ENCODE results near the gene IPCEF1.

Gene IPCEF1

GRCh38 chr6:154373971-154374370 lies 17.4 kb upstream of the IPCEF1 start:
- H3K4me3 ChIP-seq (ENCODE audit: low read depth, low read length) = no peak overlapping the region

- H3K4me3 ChIP-seq (ENCODE audit: low read depth, low read length) = no peak overlapping the region
Observed at GRCh38 chr6:154371281-154371680, 14.7 kb upstream of the IPCEF1 start.

GRCh38 chr6:154370545-154370944 lies 13.9 kb upstream of the IPCEF1 start:
- H3K4me3 ChIP-seq (ENCODE audit: low read depth, low read length) = no peak overlapping the region

- no peak overlapping the region for H3K4me3 ChIP-seq (ENCODE audit: low read depth, low read length)
Observed at GRCh38 chr6:154367839-154368695, 11.5 kb upstream of the IPCEF1 start.

GRCh38 chr6:154367336-154367735 lies 10.7 kb upstream of the IPCEF1 start:
- no peak overlapping the region for H3K4me3 ChIP-seq (ENCODE audit: low read depth, low read length)

GRCh38 chr6:154363821-154364220 lies 7.2 kb upstream of the IPCEF1 start:
- H3K4me3 ChIP-seq (ENCODE audit: low read depth, low read length) = no peak overlapping the region

GRCh38 chr6:154361476-154361875 lies 4.9 kb upstream of the IPCEF1 start:
- H3K4me3 ChIP-seq (ENCODE audit: low read depth, low read length) = no peak overlapping the region

- H3K4me3 ChIP-seq (ENCODE audit: low read depth, low read length) = no peak overlapping the region
Observed at GRCh38 chr6:154360476-154360875, 3.9 kb upstream of the IPCEF1 start.

- H3K4me3 ChIP-seq (ENCODE audit: low read depth, low read length) = no peak overlapping the region
Observed at GRCh38 chr6:154359679-154360078, 3.1 kb upstream of the IPCEF1 start.

- no peak overlapping the region for H3K4me3 ChIP-seq (ENCODE audit: low read depth, low read length)
Observed at GRCh38 chr6:154359161-154359574, 2.6 kb upstream of the IPCEF1 start.

GRCh38 chr6:154358019-154358545 lies 1.5 kb upstream of the IPCEF1 start:
- no peak overlapping the region for H3K4me3 ChIP-seq (ENCODE audit: low read depth, low read length)

GRCh38 chr6:154356113-154356512 lies 490 bp downstream of the IPCEF1 start:
- H3K4me3 ChIP-seq (ENCODE audit: low read depth, low read length) = no peak overlapping the region

- H3K4me3 ChIP-seq (ENCODE audit: low read depth, low read length) = no peak overlapping the region
Observed at GRCh38 chr6:154354265-154354777, 2.3 kb downstream of the IPCEF1 start.

- H3K4me3 ChIP-seq (ENCODE audit: low read depth, low read length) = no peak overlapping the region
Observed at GRCh38 chr6:154353626-154354025, 3.0 kb downstream of the IPCEF1 start.

- no peak overlapping the region for H3K4me3 ChIP-seq (ENCODE audit: low read depth, low read length)
Observed at GRCh38 chr6:154352898-154353585, 3.6 kb downstream of the IPCEF1 start.

- no peak overlapping the region for H3K4me3 ChIP-seq (ENCODE audit: low read depth, low read length)
Observed at GRCh38 chr6:154350293-154350692, 6.3 kb downstream of the IPCEF1 start.

GRCh38 chr6:154347981-154348380 lies 8.6 kb downstream of the IPCEF1 start:
- H3K4me3 ChIP-seq (ENCODE audit: low read depth, low read length) = no peak overlapping the region

- no peak overlapping the region for H3K4me3 ChIP-seq (ENCODE audit: low read depth, low read length)
Observed at GRCh38 chr6:154345811-154346210, 10.8 kb downstream of the IPCEF1 start.

GRCh38 chr6:154343473-154344308 lies 12.9 kb downstream of the IPCEF1 start:
- no peak overlapping the region for H3K4me3 ChIP-seq (ENCODE audit: low read depth, low read length)

GRCh38 chr6:154341871-154342270 lies 14.7 kb downstream of the IPCEF1 start:
- H3K4me3 ChIP-seq (ENCODE audit: low read depth, low read length) = no peak overlapping the region

GRCh38 chr6:154341336-154341735 lies 15.3 kb downstream of the IPCEF1 start:
- H3K4me3 ChIP-seq (ENCODE audit: low read depth, low read length) = no peak overlapping the region
